Measurements from ENCODE around the gene TM7SF3. TPM values are rescaled to one million over a fixed set of nuclear protein-coding genes. Genes with fewer than 3 reads are reported as not detected.
"Not testable (repeated sequence)": the region's sequence is repeated elsewhere in the genome, so short reads cannot be mapped to it uniquely, and the experiment has no call there.

Gene TM7SF3
- total RNA-seq, 3 donors from 2014 or later (not counting 1 experiment from before 2014, with no cell fraction given) = 32.1 to 48.4 (median 42.6) TPM

- no peaks in the 10 kb centered on the region for H3K27me3 ChIP-seq (ENCODE audit: control insufficient read depth, insufficient read depth, low read length)
- TF ChIP-seq CTCF (IDR thresholded peaks at IDR 0.05) = no peak
- H3K27ac ChIP-seq (ENCODE audit: low read length) = no peak overlapping the region
- H3K4me1 ChIP-seq (ENCODE audit: control insufficient read depth, insufficient read depth, low read length) = no peaks in the 10 kb centered on the region
- DNase-seq (no peak), ATAC-seq (no peak)
- H3K9me3 ChIP-seq (ENCODE audit: control insufficient read depth, insufficient read depth, low read length) = no peaks in the 10 kb centered on the region
- H3K9me3 Mint-ChIP-seq = no peaks in the 10 kb centered on the region
- no peaks in the 10 kb centered on the region for H3K36me3 ChIP-seq (ENCODE audit: control insufficient read depth, insufficient read depth, low read length)
- intact Hi-C loops (cut with micrococcal nuclease) = no loop called here
- H3K4me3 Mint-ChIP-seq = no peak overlapping the region
- no peak overlapping the region for H3K4me3 ChIP-seq (ENCODE audit: low read length)
- H3K27me3 Mint-ChIP-seq (ENCODE audit: low read depth in 2 of 2) = no peaks in the 10 kb centered on the region
- no peak overlapping the region for H3K27ac Mint-ChIP-seq
- no peaks in the 10 kb centered on the region for H3K36me3 Mint-ChIP-seq
- no peaks in the 10 kb centered on the region for H3K4me1 Mint-ChIP-seq
- WGBS (ENCODE audit: insufficient coverage) = no CpG with 5 or more reads among the region's 1 CpG
These were observed 38.0 kb upstream of the TM7SF3 start for GRCh38 chr12:27052176-27052575.

GRCh38 chr12:27048822-27049752 is 34.9 kb upstream of the TM7SF3 start:
- no peak overlapping the region for H3K4me3 ChIP-seq (ENCODE audit: low read length)
- H3K27me3 ChIP-seq (ENCODE audit: control insufficient read depth, insufficient read depth, low read length) = no peaks in the 10 kb centered on the region
- H3K27me3 Mint-ChIP-seq (ENCODE audit: low read depth in 2 of 2) = no peaks in the 10 kb centered on the region
- peaks cover 4% of the 10 kb centered on the region in 2 donors for H3K9me3 Mint-ChIP-seq
- no peaks in the 10 kb centered on the region for H3K4me1 ChIP-seq (ENCODE audit: control insufficient read depth, insufficient read depth, low read length)
- no peak overlapping the region for H3K27ac Mint-ChIP-seq
- H3K36me3 ChIP-seq (ENCODE audit: control insufficient read depth, insufficient read depth, low read length) = no peaks in the 10 kb centered on the region
- WGBS (ENCODE audit: insufficient coverage) = 93% methylated on average over 4 of the region's 4 CpGs
- TF ChIP-seq CTCF (IDR thresholded peaks at IDR 0.05) = no peak
- H3K4me1 Mint-ChIP-seq = no peaks in the 10 kb centered on the region
- H3K9me3 ChIP-seq (ENCODE audit: control insufficient read depth, insufficient read depth, low read length) = no peaks in the 10 kb centered on the region
- H3K36me3 Mint-ChIP-seq = peaks cover 10% of the 10 kb centered on the region
- H3K27ac ChIP-seq (ENCODE audit: low read length) = no peak overlapping the region
- ATAC-seq (no peak), DNase-seq (no peak)
- intact Hi-C loops (cut with micrococcal nuclease) = no loop called here
- no peak overlapping the region for H3K4me3 Mint-ChIP-seq

GRCh38 chr12:27042018-27042417 is 27.8 kb upstream of the TM7SF3 start:
- WGBS (ENCODE audit: insufficient coverage) = no CpG with 5 or more reads among the region's 1 CpG
- ATAC-seq; H3K27me3 ChIP-seq (ENCODE audit: control insufficient read depth, insufficient read depth, low read length); DNase-seq; H3K36me3 ChIP-seq (ENCODE audit: control insufficient read depth, insufficient read depth, low read length); H3K9me3 ChIP-seq (ENCODE audit: control insufficient read depth, insufficient read depth, low read length); H3K4me1 ChIP-seq (ENCODE audit: control insufficient read depth, insufficient read depth, low read length); H3K4me3 ChIP-seq (ENCODE audit: low read length); H3K27me3 Mint-ChIP-seq (ENCODE audit: low read depth in 2 of 2); H3K27ac ChIP-seq (ENCODE audit: low read length); intact Hi-C loops (cut with micrococcal nuclease); H3K27ac Mint-ChIP-seq; H3K4me1 Mint-ChIP-seq; H3K4me3 Mint-ChIP-seq: not testable (repeated sequence)
- H3K9me3 Mint-ChIP-seq = peaks cover 8 to 17% of the 10 kb centered on the region in 2 donors
- peaks cover 48% of the 10 kb centered on the region for H3K36me3 Mint-ChIP-seq

GRCh38 chr12:27040637-27041036 is 26.5 kb upstream of the TM7SF3 start:
- DNase-seq; H3K27me3 Mint-ChIP-seq (ENCODE audit: low read depth in 2 of 2); H3K4me3 Mint-ChIP-seq; H3K27me3 ChIP-seq (ENCODE audit: control insufficient read depth, insufficient read depth, low read length); intact Hi-C loops (cut with micrococcal nuclease); ATAC-seq; H3K27ac ChIP-seq (ENCODE audit: low read length); H3K4me1 ChIP-seq (ENCODE audit: control insufficient read depth, insufficient read depth, low read length); H3K9me3 ChIP-seq (ENCODE audit: control insufficient read depth, insufficient read depth, low read length); H3K4me1 Mint-ChIP-seq; H3K27ac Mint-ChIP-seq; H3K4me3 ChIP-seq (ENCODE audit: low read length); H3K36me3 ChIP-seq (ENCODE audit: control insufficient read depth, insufficient read depth, low read length): not testable (repeated sequence)
- peaks cover 48% of the 10 kb centered on the region for H3K36me3 Mint-ChIP-seq
- 86% methylated on average over 1 of the region's 4 CpGs for WGBS (ENCODE audit: insufficient coverage)
- H3K9me3 Mint-ChIP-seq = peaks cover 8 to 17% of the 10 kb centered on the region in 2 donors

Measured in natural killer cell (primary cell).